ENCODE data around the gene SMKR1.

SMKR1 gene

DNA sequence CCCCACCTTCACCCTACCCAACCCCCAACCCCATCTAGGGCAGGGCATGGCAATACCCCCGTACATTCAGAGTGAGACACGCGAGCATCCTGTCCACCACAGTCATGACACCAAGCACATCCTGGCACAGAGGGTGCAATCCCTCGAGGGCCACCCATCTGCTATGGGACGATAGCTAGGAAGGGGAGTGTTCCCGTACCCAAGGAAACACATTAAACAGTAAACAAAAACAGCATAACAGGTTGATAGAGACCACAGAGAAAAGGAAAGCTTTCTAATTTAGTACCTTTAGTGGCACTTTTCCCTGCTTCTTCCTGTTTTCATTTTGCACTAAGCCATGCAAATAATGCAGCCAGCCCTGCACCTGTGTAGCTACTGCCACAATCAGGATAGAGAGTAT lies 2.3 kb upstream of the SMKR1 start:
- H3K27ac Mint-ChIP-seq = no peak overlapping the region
- no peaks in the 10 kb centered on the region for H3K9me3 Mint-ChIP-seq
- peaks cover 30% of the 10 kb centered on the region for H3K4me1 Mint-ChIP-seq
- TF ChIP-seq, protein P1, sequence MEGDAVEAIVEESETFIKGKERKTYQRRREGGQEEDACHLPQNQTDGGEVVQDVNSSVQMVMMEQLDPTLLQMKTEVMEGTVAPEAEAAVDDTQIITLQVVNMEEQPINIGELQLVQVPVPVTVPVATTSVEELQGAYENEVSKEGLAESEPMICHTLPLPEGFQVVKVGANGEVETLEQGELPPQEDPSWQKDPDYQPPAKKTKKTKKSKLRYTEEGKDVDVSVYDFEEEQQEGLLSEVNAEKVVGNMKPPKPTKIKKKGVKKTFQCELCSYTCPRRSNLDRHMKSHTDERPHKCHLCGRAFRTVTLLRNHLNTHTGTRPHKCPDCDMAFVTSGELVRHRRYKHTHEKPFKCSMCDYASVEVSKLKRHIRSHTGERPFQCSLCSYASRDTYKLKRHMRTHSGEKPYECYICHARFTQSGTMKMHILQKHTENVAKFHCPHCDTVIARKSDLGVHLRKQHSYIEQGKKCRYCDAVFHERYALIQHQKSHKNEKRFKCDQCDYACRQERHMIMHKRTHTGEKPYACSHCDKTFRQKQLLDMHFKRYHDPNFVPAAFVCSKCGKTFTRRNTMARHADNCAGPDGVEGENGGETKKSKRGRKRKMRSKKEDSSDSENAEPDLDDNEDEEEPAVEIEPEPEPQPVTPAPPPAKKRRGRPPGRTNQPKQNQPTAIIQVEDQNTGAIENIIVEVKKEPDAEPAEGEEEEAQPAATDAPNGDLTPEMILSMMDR (IDR thresholded peaks at IDR 0.05) = no peak
- no peak overlapping the region for H3K4me3 Mint-ChIP-seq
- no peak for DNase-seq
- H3K27me3 Mint-ChIP-seq (ENCODE audit: low read depth, poor library complexity) = peaks cover 40% of the 10 kb centered on the region
- no peaks in the 10 kb centered on the region for H3K36me3 Mint-ChIP-seq (ENCODE audit: low read depth)

DNA sequence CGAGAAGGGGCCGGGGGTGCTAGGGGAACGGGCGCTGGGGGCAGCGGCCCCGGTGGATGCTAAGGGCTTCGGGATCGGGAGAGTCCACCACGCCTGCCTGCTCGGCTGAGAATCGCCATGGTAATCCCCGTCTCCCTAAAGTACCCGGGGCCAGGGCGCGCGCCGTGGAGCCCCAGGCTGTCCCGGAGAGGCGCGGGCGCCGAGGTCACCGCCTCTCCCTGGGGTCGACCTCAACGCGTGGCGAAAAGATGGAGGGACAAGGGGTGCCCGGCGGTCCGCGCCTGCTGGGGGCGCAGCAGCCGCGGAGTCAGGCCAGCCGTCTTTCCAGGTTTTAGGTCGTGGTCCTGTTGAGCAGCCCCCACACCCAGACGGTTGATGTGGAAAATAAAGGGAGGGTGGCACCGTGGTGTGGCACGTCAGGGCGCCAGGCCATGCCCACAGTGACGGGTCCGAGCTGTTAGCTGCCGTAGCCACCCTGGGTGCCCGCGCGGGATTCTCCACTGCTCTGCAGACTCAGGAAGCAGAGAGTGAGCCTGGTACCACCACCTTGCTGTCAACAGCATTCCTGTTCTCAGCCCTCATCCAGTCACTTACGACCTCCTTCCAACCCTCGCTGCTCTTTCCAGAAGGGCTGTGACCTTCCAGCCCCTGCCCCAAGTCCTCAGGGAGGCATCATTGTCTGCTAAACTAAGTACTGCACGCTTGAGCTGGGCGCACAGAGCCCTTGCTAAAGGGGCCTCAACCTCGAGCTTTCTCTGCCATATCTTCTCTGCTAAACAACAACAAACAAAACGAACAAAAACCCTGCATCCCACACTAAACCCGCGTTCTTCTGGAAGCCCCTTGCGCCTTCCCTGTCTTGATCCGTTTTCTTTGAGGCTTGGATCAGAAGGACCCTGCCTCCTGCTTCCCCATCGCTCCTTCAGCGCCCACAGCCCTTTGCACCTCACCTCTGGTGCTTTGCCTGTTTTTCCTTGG lies 666 bp downstream of the SMKR1 start:
- Mint-ChIP-seq H3K4me1 (peaks cover 19% of the 10 kb centered on the region), H3K4me3 (peak overlapping the region; percentile 87), H3K27me3 (ENCODE audit: low read depth, poor library complexity) (peaks cover 54% of the 10 kb centered on the region), H3K27ac (no peak overlapping the region), H3K36me3 (ENCODE audit: low read depth) (no peaks in the 10 kb centered on the region), H3K9me3 (no peaks in the 10 kb centered on the region)
- TF ChIP-seq, protein P1 (IDR thresholded peaks at IDR 0.05) = no peak
- peak; percentile 25 for DNase-seq

DNA sequence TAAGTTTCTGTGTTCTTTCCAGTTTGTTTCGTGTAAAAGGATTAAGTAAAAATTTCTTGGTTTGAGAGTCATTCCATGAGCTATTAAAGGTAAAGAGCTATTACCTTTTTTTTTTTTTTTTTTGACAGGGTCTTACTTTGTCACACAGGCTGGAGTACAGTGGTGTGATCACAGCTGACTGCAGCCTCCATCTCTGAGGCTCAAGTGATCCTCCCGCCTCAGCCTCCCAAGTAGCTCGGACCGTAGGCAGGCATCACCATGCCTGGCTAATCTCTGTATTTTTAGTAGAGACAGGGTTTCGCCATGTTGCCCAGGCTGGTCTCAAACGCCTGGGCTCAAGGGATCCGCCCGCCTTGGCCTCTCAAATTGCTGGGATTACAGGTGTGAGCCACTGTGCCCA lies 1.4 kb downstream of the SMKR1 start:
- H3K9me3 Mint-ChIP-seq = no peaks in the 10 kb centered on the region
- peak overlapping the region; percentile 87 for H3K4me3 Mint-ChIP-seq
- peaks cover 19% of the 10 kb centered on the region for H3K4me1 Mint-ChIP-seq
- no peaks in the 10 kb centered on the region for H3K36me3 Mint-ChIP-seq (ENCODE audit: low read depth)
- peaks cover 54% of the 10 kb centered on the region for H3K27me3 Mint-ChIP-seq (ENCODE audit: low read depth, poor library complexity)
- H3K27ac Mint-ChIP-seq = no peak overlapping the region
- no peak for DNase-seq
- TF ChIP-seq, protein P1 (IDR thresholded peaks at IDR 0.05) = no peak

DNA sequence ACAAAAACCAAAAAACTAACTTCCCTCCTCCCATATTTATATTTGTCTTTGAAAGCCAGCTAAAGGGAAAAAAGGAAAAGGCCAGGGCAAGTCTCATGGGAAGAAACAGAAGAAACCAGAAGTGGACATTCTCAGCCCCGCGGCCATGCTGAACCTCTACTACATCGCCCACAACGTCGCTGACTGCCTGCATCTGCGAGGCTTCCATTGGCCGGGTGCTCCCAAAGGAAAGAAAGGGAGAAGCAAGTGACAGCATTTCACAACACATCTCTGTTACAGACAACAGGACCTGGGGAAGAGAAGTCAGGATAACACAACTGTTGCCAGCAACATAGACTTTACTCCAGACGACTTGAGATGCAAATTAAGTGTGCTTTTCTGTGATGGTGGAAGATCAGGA lies 9.9 kb downstream of the SMKR1 start:
- TF ChIP-seq, protein P1 (IDR thresholded peaks at IDR 0.05) = no peak
- no peaks in the 10 kb centered on the region for H3K36me3 Mint-ChIP-seq (ENCODE audit: low read depth)
- peaks cover 29% of the 10 kb centered on the region for H3K27me3 Mint-ChIP-seq (ENCODE audit: low read depth, poor library complexity)
- no peak overlapping the region for H3K27ac Mint-ChIP-seq
- H3K4me1 Mint-ChIP-seq = no peaks in the 10 kb centered on the region
- no peaks in the 10 kb centered on the region for H3K9me3 Mint-ChIP-seq
- no peak for DNase-seq
- no peak overlapping the region for H3K4me3 Mint-ChIP-seq

DNA sequence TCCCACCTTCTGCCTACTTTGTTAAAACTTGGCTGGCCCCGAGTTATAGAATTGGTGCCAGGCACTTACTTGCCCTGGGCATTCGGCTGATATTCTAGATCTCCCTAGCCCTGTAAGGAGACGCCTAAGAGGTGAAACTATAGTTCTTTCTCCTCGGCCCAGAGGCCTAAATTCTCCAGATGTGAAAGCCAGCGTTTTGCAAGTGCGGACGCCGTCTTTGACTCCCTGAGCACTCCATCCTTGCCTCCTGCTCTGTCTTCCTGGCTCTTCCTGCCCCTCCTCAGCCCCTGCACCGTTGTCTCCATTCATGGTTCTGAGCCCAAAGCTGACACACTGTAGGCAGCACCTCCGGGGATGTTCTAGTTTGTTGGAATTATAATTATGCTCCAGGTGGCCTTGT lies 11.2 kb downstream of the SMKR1 start:
- TF ChIP-seq, protein P1 (IDR thresholded peaks at IDR 0.05) = no peak

DNA sequence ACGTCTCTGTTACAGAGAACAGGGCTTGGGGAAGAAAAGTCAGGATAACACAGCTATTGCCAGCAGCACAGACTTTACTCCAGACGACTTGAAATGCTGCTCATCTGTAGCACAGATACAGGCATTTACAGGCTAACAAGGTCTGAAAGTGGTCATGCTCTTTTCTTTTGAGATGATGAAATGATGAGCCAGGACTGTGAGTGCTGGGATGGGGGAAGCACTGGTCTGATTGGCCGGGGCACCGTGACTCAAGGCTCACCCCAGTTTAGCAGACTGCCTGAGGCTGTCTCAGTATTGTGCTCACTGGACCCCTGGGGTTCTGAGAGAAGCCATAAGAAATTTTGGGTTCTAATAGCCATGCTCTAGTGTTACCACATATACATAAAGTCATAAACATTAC lies 12.4 kb downstream of the SMKR1 start:
- no peak overlapping the region for H3K27ac Mint-ChIP-seq
- peaks cover 21% of the 10 kb centered on the region for H3K27me3 Mint-ChIP-seq (ENCODE audit: low read depth, poor library complexity)
- H3K36me3 Mint-ChIP-seq (ENCODE audit: low read depth) = no peaks in the 10 kb centered on the region
- no peaks in the 10 kb centered on the region for H3K4me1 Mint-ChIP-seq
- TF ChIP-seq, protein P1 (IDR thresholded peaks at IDR 0.05) = no peak
- DNase-seq = no peak
- no peaks in the 10 kb centered on the region for H3K9me3 Mint-ChIP-seq
- H3K4me3 Mint-ChIP-seq = no peak overlapping the region

More for the DNA sequence above, 11.2 kb downstream of the SMKR1 start:
- Mint-ChIP-seq H3K27me3 (ENCODE audit: low read depth, poor library complexity) (peaks cover 28% of the 10 kb centered on the region), H3K9me3 (no peaks in the 10 kb centered on the region), H3K27ac (no peak overlapping the region), H3K4me1 (no peaks in the 10 kb centered on the region), H3K36me3 (ENCODE audit: low read depth) (no peaks in the 10 kb centered on the region), H3K4me3 (no peak overlapping the region)
- DNase-seq = no peak

All from nephron progenitor cell (in vitro differentiated cells).